ENCODE measurements around the gene FPR1. TPM values are rescaled to one million over a fixed set of nuclear protein-coding genes. Genes with fewer than 3 reads are reported as not detected.

The FPR1 gene
- total RNA-seq, 4 donors from 2014 or later: 1.5 to 4.4 TPM; not detected in 2

GRCh38 chr19:51799034-51799773 is 47.5 kb upstream of the FPR1 start:
- peak; percentile 58 for DNase-seq
- Histone ChIP-seq H3K4me1 (peaks cover 0 to 5% (median 0%) of the 10 kb centered on the region in 4 donors), H3K4me3 (no peak overlapping the region), H3K27ac (peak overlapping the region; percentile 42 to 77 (median 66)), H3K36me3 (no peaks in the 10 kb centered on the region), H3K27me3 (no peaks in the 10 kb centered on the region), H3K9me3 (no peaks in the 10 kb centered on the region)
- TF ChIP-seq POLR2AphosphoS5 (IDR thresholded peaks at IDR 0.05) (peak in 2 of 3 donors; percentile 13 to 45), CTCF (IDR thresholded peaks at IDR 0.05) (no peak)
- in situ Hi-C loops (cut with MboI; ENCODE audit: low pct_ligation_motif_present in 1 of 4, low pct_unique_long_range_greater_than_20kb in 1 of 4, low sequenced_read_pairs in 3 of 4) (loop anchor here in 1 of 4 donors (25.0 kb wide), 1 partner anchor 337 kb away; the partner anchor contains the start of gene SIGLEC8), intact Hi-C loops (cut with DNase I; ENCODE audit: low total_unique reads) (no loop called here)
- 54 to 73% methylated on average over 3 to 20 of the region's 20 CpGs for WGBS, 2 donors (ENCODE audit: low coverage in 1 of 2)

DNA sequence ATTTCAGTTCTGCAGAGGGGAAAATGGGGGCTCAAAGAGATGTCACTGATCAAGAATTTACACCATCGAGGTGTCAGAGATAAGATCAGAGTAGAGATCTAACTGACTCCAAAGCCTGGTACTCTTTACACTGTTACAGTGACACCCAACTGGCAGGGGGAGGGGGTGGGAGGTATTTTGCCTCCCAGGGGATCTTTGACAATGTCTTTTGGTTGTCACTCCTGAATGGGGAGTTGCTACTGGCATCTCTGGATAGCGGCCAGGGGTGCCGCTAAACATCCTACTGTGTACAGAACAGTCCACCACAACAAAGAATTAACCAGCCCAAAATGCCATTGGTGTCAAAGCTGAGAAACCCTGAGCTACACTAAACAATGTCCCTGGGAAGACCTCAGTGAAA is 46.4 kb upstream of the FPR1 start:
- no peak for DNase-seq
- WGBS, 2 donors (ENCODE audit: low coverage in 1 of 2): 64 to 82% methylated on average over 2 to 3 of the region's 3 CpGs
- Histone ChIP-seq H3K27ac (peak overlapping the region in 3 of 4 donors; percentile 42 to 72 (median 59)), H3K4me3 (no peak overlapping the region), H3K27me3 (no peaks in the 10 kb centered on the region), H3K36me3 (no peaks in the 10 kb centered on the region), H3K4me1 (peaks cover 0 to 5% (median 0%) of the 10 kb centered on the region in 4 donors), H3K9me3 (no peaks in the 10 kb centered on the region)
- intact Hi-C loops (cut with DNase I; ENCODE audit: low total_unique reads) (no loop called here), in situ Hi-C loops (cut with MboI; ENCODE audit: low pct_ligation_motif_present in 1 of 4, low pct_unique_long_range_greater_than_20kb in 1 of 4, low sequenced_read_pairs in 3 of 4) (loop anchor here in 1 of 4 donors (25.0 kb wide), 1 partner anchor 336 kb away; the partner anchor contains the start of gene SIGLEC8)
- no peak for TF ChIP-seq POLR2A (IDR thresholded peaks at IDR 0.05)
- TF ChIP-seq CTCF (IDR thresholded peaks at IDR 0.05): no peak
- TF ChIP-seq EP300 (IDR thresholded peaks at IDR 0.05; ENCODE audit: low read depth): no peak
- no peak for TF ChIP-seq POLR2AphosphoS5 (IDR thresholded peaks at IDR 0.05)

- Histone ChIP-seq H3K36me3 (no peaks in the 10 kb centered on the region), H3K27me3 (no peaks in the 10 kb centered on the region), H3K4me1 (peaks cover 0 to 5% (median 0%) of the 10 kb centered on the region in 4 donors), H3K4me3 (no peak overlapping the region), H3K9me3 (no peaks in the 10 kb centered on the region), H3K27ac (peak overlapping the region in 3 of 4 donors; percentile 11 to 23 (median 13))
- no peak for DNase-seq
- 62 to 65% methylated on average over 5 of the region's 5 CpGs for WGBS, 2 donors (ENCODE audit: low coverage in 1 of 2)
- TF ChIP-seq POLR2AphosphoS5 (IDR thresholded peaks at IDR 0.05): no peak
- no peak for TF ChIP-seq EP300 (IDR thresholded peaks at IDR 0.05; ENCODE audit: low read depth)
- no peak for TF ChIP-seq CTCF (IDR thresholded peaks at IDR 0.05)
- no peak for TF ChIP-seq POLR2A (IDR thresholded peaks at IDR 0.05)
- intact Hi-C loops (cut with DNase I; ENCODE audit: low total_unique reads): no loop called here
- in situ Hi-C loops (cut with MboI; ENCODE audit: low pct_ligation_motif_present in 1 of 4, low pct_unique_long_range_greater_than_20kb in 1 of 4, low sequenced_read_pairs in 3 of 4): loop anchor here in 1 of 4 donors (25.0 kb wide), 1 partner anchor 335 kb away; the partner anchor contains the start of gene SIGLEC8
These were observed 45.8 kb upstream of the FPR1 start for GRCh38 chr19:51797480-51797879.

- no peak for DNase-seq
- Histone ChIP-seq H3K27me3 (no peaks in the 10 kb centered on the region), H3K9me3 (no peaks in the 10 kb centered on the region), H3K4me1 (peaks cover 0 to 5% (median 0%) of the 10 kb centered on the region in 4 donors), H3K27ac (peak overlapping the region; percentile 13 to 34 (median 26)), H3K4me3 (no peak overlapping the region), H3K36me3 (no peaks in the 10 kb centered on the region)
- intact Hi-C loops (cut with DNase I; ENCODE audit: low total_unique reads) (no loop called here), in situ Hi-C loops (cut with MboI; ENCODE audit: low pct_ligation_motif_present in 1 of 4, low pct_unique_long_range_greater_than_20kb in 1 of 4, low sequenced_read_pairs in 3 of 4) (loop anchor here in 1 of 4 donors (25.0 kb wide), 1 partner anchor 334 kb away; the partner anchor contains the start of gene SIGLEC8)
- no peak for TF ChIP-seq CTCF (IDR thresholded peaks at IDR 0.05)
- peak in 2 of 3 donors; percentile 16 to 61 for TF ChIP-seq POLR2AphosphoS5 (IDR thresholded peaks at IDR 0.05)
- peak; percentile 39 for TF ChIP-seq POLR2A (IDR thresholded peaks at IDR 0.05)
- no peak for TF ChIP-seq EP300 (IDR thresholded peaks at IDR 0.05; ENCODE audit: low read depth)
- WGBS, 2 donors (ENCODE audit: low coverage in 1 of 2): 78 to 82% methylated on average over 8 of the region's 8 CpGs
These were observed 44.6 kb upstream of the FPR1 start for GRCh38 chr19:51796195-51796679.

Data from transverse colon (tissue), 4 donors.